ENCODE measurements around the gene TFF1.
A peak's percentile ranks its signal among the peaks of the same experiment; 100 is the strongest.

TFF1 gene

DNA sequence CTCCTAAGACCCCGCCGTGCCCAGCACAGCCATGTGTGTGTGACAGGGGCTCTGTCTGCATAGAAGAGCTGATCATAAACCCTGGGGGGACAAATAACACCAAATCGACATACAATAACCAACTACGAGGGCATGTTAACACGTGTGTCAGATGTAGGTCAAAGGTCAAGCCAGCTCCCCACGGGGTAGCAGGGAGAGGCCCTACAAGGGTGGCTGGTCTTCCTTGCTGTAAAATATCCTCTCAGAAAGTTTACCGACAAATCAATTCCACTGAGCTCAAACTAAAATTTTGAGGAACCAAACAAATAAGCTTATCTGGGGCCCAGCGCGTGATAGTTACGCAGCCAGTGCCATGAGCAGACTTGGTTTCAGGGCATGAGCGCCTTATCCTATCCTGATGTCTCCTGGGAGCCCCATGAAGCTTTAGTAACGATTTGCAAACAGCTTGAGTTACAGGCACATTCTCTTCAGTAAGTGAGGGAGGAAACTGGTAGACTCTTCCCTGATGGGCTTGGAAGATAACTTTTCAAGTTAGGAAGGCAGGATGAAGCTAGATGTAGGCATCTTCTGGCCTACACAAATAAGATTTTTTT lies 32.2 kb upstream of the TFF1 start:
- DNase-seq (ENCODE audit: low read depth, low spot score), result no peak

DNA sequence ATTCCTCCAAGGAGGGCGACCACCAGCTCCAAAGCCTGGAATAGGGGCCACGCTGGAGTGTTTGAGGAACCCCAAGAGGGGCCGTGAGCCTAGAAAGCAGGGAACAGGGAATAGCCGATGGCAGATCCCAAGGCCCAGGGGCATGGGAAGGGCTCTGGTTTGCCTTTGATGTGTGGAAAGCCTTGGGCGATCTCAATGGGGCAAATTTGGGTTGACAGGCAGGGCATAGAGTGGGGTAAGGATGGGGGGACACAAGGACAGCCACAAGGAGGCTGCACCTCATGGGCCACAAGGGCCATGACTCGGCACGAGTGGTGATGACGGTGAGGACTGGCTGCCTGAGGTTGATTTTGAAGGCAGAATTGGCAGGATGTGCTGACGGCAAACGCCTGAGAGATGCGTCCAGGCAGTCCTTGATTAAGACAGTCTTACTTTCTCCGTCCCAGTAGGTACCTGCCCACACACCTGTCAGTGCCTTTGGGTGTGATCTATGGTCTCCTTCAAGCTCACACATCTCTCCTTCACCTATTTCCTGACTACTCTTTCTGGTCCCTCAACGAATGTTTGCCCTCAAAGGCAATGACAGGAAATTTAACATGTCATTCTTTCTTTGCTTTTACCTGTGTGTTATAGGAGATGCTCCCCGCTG lies 31.5 kb upstream of the TFF1 start:
- DNase-seq (ENCODE audit: low read depth, low spot score), result no peak

DNA sequence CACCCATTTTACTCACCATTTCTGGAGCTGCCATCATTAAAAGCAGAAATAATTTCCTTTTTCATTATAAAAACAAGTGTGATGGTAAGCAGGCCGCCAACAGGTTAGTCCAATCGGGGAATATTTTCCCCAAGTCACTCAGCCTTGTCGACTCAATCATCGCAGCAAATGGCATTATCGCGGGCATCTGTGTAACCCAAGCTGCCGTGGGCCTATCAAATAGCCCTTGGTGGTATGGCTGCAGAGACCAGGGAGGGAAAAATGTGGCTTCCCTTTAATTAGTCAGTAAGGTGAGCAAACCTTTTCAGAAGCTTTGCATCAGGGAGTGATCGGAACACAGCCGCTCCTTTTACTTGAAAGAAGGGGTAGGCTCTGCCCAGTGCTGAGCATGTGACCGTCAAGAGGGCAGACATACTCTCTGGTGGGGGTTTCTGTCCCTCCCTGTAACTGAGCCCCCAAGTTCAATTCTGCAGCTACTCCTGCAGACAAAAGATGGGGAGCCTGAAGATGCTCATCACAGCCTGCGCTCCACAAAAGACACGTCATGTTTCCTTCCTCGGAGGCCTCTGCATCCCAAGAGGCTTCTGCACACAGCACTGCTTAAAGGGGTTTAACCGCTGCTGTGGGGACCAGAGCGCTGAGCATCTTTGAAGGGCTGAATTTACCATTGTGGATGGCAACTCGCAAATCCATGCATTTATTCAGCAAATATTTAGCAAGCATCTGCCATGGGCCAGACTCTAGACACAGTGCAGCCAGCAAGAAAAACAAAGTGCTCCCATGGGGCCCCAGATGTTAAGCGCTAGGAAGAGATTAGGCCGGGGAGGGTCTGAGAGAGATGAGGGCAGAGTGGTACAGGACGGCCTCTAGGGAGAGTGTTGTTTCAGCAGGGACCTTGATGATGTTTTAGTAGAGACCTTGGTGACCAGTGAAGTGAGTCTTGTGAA lies 30.7 kb upstream of the TFF1 start:
- DNase-seq (ENCODE audit: low read depth, low spot score), result no peak

DNA sequence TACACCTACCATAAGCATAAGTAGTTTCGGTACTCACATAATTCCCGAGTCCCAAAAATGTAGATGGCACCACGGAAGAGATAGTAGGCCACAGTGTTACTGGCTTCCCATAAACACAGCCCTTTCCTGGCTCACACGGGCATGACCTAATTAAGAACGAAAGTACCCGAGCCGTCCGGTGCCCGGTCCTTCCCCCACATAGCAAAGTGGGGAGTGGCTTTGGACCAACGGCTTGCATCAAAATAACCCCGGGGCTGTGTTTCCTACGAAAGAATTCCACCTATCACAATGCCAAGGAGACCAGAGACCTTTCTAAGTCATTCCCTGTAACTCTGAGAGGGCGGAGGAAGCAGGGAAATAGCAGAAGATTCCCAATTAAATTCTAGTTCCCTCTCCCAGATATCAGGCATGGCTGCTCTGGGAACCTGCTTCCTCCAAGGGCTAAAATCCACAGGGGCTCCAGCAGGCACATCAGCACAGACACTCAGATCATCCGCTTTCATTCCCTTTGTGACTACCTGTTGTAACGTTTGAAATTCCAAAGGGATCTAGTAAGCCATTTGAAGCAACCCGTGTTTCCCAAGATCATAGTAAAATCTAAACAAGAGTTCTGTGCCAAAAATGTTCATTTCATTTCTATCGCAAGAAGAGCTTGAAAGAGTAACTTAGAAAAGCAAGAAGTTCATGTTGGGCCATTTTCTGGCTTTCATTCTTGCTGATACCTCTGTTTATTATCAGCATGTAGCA lies 29.7 kb upstream of the TFF1 start, which contains the start of gene TMPRSS3:
TMPRSS3 (minus strand) TSS at position 148 of the 747 bp plus-strand sequence. CDS start 635 bp downstream, outside the sequence.
- DNase-seq (ENCODE audit: low read depth, low spot score), result no peak

DNA sequence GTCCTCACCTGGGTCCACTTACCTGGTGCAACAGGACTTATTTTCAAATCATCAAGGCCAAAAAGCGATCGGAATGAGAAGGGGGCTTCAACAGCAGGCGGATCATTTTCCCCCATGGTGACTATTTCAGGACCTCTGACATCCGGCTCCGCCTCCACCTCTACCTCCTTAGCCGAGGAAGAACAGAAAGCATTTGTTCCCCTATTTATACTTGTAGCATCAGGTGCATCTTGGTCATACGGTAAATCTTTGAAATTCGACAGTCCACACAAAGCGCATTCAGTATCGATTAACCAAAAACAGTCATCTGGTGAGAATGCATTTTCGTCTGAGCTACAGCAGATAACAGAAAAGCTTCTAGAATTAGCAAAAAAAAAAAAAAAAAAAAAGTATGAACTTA lies 29.0 kb upstream of the TFF1 start:
- DNase-seq (ENCODE audit: low read depth, low spot score), result no peak

DNA sequence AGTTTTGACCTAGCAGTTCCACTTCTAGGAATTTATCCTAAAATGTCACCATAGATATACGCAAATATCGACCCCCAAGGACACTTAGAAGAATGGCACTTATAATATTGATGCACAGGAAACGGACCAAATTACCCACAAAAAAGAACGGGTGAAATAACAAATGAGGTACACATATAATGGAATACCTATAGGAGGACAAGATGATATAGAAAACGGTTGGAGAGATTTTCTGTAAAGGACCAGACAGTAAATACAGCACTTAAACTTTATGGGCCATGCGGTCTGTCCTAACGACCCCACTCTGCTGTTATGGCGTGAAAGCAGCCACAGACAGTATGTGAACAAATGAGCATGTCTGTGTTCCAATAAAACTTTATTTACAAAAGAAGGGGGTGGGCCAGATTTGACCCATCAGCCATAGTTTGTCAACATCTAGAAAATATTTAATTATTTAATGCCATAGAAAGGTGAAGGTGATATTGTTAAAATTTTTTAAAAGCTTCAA lies 27.2 kb upstream of the TFF1 start:
- no peak for DNase-seq (ENCODE audit: low read depth, low spot score)

DNA sequence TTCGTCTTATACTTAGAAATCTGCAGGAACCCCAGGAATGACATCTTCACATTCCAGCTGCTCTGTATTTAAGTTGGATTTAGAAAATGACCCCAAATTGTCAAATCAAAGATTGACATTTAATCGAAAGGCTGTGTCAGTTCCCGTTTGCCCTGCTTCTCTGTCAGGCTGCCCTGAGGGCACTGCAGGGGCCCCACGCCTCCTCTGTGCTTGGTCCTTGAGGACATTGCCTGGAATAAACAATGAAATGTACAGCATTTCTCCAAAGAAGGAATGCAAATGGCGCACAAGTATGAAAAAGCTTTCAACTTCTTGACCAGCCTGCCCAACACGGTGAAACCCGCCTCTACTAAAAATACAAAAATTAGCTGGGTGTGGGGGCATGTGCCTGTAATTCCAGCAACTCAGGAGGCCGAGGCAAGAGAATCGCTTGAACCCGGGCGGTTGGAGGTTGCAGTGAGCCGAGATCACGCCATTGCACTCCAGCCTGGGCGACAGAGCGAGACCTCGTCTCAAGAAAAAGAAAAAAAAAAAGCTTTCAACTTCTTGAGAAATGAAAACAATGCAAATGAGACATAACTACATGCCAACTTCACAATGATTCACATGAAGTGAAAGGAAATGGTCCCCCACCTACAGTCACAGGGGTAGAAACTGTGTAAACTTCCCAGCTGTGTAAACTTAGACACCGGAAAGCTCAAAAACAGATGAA lies 26.6 kb upstream of the TFF1 start:
- no peak for DNase-seq (ENCODE audit: low read depth, low spot score)

DNA sequence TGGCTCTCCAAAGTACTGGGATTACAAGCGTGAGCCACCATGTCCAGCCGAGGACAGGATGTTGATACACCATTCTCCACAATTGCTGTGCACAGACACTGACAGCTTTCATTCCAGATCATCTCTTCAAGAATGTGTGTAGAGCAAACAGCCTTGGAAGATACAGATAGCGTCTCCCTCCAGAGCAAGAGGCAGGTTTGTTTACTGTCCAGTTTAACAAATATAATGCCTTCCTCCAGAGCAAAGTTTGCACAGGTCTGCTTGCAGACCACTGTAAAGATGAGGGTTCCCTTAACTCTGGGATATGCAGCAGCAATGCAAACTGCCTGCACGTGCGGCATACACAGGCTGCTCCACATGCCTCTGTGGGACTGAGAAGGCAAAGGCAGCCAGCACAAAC lies 25.0 kb upstream of the TFF1 start:
- no peak for DNase-seq (ENCODE audit: low read depth, low spot score)

DNA sequence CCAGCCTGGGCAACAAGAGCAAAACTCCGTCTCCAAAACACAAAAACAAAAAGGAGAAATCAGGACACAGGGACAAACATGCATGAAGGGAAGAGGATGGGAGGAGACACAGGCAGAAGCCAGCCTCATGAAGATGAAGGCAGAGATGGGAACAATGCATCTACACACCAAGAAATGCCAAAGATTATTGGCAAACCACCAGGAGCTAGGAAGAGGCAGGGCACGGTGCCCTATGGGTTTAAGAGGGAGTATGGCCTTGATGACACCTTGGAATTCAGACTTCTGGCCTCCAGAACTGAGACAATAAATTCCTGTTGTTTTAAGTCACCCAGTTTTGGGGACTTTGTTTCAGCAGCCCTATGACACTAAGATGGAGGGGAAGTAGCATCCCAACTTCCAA lies 24.4 kb upstream of the TFF1 start:
- DNase-seq (ENCODE audit: low read depth, low spot score), result no peak

DNA sequence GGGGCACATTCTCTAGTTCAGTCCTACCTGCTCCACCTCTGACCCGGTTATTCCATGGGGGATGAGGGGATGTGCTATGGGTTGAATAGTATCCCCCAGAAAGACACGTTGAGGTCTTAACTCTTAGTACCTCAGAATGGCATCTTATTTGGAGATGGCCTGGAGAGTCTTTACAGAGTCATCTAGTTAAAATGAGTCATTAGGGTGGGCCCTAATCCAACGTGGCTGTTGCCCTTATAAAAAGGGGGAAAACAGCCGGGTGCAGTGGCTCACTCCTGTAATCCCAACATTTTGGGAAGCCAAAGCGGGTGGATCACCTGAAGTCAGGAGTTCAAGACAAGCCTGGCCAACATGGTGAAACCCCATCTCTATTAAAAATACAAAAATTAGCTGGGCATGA lies 23.9 kb upstream of the TFF1 start:
- no peak for DNase-seq (ENCODE audit: low read depth, low spot score)

DNA sequence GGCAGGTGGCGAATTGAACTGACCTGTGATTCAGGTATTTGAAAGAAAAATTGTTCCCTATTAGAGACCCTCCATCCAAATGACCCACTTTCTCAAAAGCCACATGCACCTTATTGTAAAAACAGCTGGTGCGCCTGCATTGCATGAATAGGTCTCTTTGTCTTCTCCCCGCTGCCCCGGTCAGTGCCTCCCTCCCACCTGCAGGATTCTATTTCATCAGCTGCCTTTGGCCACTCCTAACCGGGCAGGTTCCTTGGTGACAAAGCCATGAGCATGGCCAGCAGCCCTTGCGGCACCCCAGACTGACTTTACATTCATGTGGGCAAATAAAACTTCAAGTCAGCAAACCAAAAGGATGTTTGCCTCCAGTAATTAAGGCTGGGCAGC lies 23.1 kb upstream of the TFF1 start:
- no peak for DNase-seq (ENCODE audit: low read depth, low spot score)

DNA sequence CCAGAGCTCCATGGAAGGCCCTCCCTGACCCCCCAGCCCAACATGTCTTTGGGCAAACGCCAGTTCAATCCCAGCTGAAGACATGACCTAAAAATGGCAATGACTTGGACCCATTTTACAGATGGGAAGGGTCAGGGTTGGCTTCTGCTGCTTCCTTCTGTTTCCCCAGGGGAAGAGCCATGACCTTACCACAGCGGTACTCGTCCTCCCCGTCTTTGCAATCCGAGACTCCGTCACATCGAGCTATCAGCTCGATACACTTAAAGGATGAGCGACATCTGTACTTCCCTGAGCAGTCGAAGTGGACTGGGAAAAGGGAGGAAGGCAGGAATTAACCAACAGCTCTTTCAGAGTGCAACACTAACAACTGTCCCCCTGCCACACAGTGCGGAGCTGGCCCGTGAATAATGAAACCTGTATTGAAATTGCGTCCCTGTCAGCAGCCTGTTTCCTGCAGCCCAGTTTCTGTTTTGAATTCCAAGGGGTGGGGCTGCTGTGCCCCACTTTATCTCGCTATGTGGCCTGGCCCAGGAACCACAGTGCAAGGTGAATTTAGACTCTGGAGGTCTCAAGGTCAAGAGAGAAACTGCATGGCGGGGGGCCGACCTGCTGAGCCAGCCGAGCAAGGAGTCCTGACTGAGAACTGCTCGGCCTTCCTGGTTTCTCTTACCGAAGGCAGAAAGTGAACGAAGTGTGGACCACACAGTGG lies 22.6 kb upstream of the TFF1 start:
- DNase-seq (ENCODE audit: low read depth, low spot score), result peak; percentile 1

DNA sequence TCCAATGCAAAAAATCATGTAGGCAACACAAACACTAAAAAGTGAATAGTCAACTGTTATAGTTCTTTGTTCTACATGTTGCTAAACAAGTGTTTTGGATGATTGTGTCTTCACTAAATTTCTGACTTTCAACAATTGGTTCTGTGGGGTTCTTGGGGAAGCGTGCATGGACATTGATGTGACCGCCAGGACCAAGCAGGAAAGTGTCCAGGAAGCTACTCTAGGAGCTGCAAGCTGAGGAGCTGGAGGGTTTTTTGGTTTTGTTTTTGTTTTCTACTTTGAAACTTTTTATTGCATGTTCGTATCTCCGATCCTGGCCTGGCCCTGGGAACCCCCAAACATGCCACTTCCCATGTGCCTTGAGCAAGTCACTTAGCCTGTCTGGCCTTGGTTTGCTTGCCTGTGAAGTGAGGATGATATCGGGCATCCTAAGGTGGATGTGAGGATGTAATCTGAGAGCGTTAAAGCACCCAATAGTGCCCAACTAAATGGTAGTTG lies 21.6 kb upstream of the TFF1 start:
- no peak for DNase-seq (ENCODE audit: low read depth, low spot score)

DNA sequence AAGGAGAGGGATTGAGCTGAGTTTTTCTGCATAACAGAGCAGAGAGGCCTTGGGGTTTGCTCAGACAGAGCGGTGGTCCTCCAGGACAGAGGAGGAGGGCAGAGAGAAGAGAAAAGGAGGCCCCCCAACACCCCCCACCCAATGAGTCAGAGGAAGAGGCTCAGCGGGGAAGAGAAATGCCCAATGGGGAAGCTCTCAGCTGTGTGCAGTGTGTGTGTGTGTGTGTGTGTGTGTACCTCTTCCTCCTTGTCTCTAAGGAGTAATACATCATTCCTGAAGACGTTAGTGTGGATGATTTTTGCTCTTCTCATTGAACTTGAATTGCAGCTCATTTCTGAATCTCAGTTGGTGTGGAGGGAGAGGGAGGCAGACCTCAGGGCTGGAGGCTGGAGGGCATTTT lies 20.8 kb upstream of the TFF1 start:
- no peak for DNase-seq (ENCODE audit: low read depth, low spot score)

DNA sequence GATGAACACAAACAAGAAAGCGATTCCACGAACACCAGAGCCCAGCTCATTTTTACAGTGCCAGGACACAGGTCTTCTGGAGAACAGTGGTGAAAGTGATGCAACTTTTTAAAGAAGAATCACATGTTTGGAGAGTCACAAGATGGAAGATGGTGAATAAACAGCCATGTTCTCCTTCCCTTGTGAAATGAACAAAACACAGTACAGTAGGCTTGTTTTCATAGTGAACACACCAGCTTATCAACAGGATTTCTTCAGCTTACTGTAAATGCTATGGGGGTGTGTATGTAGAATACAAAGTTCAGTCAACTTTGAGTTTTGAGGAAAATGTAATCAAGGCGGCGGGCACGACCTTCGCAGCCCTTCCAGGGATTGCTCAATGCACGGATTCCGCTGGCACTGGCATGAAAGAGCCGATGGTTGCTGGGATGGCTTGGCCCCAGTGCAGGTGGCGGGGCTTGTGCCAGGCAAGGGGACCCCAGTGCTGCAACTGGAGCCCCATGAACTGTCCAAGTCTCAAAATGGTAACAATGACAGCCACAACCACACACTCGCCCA lies 19.8 kb upstream of the TFF1 start:
- no peak for DNase-seq (ENCODE audit: low read depth, low spot score)

DNA sequence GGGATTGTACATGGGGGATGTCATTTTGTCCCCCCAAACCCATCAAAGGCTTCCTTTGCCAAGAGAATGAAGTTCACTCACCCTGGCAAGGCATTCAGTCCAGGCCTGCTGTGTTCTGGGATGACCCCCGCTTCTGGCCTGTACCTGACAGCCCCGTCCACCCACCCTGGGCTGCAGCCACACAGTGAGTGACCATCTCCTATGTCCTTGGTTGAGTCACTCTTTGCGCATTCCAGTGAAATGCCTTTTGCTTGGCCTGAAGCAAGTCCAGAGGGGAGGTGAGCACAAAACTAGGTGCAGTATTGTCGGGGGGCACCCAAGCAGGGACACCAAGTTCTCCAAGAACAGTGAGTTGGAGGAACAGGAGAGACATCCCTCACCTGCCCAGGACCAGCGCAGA lies 19.3 kb upstream of the TFF1 start:
- no peak for DNase-seq (ENCODE audit: low read depth, low spot score)

DNA sequence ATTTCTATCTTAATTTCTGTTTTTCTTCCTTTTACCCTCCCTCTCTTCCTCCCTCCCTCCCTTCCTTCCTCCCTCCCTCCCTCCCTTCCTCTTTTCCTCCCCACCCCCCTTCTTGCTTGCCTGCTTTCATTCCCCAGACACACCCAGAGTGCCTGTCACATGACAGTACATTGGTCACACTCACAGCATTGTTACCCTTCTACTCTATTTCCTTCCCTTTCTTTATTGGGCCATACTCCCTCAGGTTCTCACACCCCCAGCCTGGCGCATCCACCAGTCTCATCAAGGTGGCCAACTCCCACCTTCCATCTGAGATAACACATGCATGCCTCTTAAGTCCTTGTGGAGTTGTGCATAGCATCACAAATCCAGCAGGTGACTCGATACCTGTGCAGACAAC lies 18.7 kb upstream of the TFF1 start:
- no peak for DNase-seq (ENCODE audit: low read depth, low spot score)

DNA sequence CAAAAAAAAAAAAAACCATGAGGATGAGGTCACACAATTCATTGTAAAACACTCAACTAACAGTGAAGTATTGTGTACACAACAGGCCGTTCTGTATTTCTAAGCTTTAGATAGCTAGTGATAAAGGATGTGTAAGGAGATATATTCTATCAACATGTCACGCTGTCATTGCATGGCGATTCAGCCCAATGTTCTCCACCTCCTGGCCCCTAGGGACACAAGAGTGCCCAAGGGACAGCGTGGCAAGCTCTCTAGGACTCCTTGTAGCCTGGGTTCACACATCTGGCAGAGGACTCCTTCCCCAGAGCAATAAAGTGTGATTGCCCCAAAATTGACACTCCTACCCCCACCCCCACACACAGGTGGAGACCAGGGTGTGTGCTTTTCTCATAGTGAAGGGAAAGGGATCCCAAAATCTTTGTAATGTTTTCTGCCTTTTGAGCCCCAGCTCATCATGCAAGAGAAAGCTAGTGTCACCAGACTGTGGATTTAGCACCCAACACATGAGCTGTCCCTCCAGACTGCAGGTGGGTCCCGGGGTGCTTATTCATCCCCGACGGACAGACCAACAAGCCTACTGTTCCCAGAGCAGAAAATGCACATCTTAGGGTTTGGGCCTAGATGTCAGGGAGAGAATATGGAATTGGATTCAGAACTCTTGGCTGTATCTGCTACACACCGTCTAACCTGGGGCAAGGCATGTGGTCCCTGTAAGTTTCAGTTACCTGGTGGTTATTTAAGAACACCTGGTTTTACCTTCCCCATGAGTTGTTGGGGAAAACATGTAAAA lies 18.0 kb upstream of the TFF1 start:
- DNase-seq (ENCODE audit: low read depth, low spot score), result no peak

DNA sequence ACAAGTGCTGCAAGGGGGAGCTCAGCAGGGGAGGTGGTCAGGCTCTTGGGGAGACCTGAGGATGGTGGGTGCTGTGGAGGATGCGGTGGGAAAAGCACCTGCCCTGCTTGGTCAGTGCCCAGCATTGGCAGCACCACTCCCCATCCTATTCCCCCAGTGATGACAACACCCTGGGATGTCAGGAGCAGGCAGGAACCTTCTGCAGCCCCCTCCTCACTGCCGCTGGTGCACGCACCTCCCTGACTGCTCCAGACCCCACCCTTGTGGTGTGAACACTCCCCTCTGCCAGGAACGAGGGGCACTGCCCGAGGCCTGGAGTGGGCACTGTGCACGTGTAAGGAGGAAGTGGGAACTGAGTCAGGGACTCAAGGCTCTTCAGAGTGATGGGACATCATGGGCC lies 17.0 kb upstream of the TFF1 start:
- DNase-seq (ENCODE audit: low read depth, low spot score), result no peak
